Panc1 (cell line): ENCODE data around the gene GRIP2.

Experiments used
- CTCF ChIP-seq: fragments of 450-650 bp; IDR thresholded peaks from 2 replicates; pipeline ENCODE4 v1.5.1; 2017; ENCODE audit warnings: mild to moderate bottlenecking
- POLR2AphosphoS5 ChIP-seq: IDR thresholded peaks from 2 replicates; pipeline ENCODE4 v1.6.1; 2012; ENCODE audit warnings: mild to moderate bottlenecking, low read depth, low read length, moderate library complexity
- TCF7L2 ChIP-seq: IDR thresholded peaks from 2 replicates; pipeline ENCODE4 v1.6.1; 2011; ENCODE audit warnings: mild to moderate bottlenecking, low read depth, low read length, inconsistent platforms

- TF ChIP-seq CTCF, result no peak
- TF ChIP-seq POLR2AphosphoS5, result no peak
- TF ChIP-seq TCF7L2, result no peak
These were observed 79.7 kb downstream of the GRIP2 start for GRCh38 chr3:14460342-14461005.
